Measurements from ENCODE around the gene DNAJB6. TPM values are rescaled to one million over a fixed set of nuclear protein-coding genes. Genes with fewer than 3 reads are reported as not detected.

The DNAJB6 gene
- total RNA-seq, 1 experiment from 2014 or later = 288 TPM

DNA sequence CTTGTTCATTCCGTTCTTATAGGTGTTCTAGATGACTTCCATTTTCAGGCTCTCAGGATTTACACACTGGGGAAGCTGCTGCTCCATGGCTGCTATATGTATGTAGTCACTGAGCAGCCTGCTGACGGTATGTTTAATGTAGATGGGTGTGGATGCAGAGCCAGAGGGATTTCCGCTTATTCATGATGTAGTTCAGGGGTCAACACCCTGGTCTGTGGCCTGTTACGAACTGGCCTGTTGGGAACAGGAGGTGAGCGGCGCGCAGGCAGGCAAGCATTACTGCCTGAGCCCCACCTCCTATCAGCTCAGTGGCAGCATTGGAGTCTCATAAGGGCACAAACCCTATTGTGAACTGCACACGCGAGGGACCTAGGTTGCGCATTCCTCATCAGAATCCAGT lies 33.9 kb downstream of the DNAJB6 start:
- peak overlapping the region; percentile 71 for H3K27ac Mint-ChIP-seq
- TF ChIP-seq ZMAT4 (CRISPR knock-in tag; IDR thresholded peaks at IDR 0.05) (no peak), GTF2I (CRISPR knock-in tag; conservative IDR thresholded peaks at IDR 0.05) (no peak), SMAD3 (CRISPR knock-in tag; IDR thresholded peaks at IDR 0.05; ENCODE audit: borderline replicate concordance) (no peak)
- ChIA-PET CTCF (no interaction called here), POLR2A (no interaction called here)
- H3K9me3 Mint-ChIP-seq = no peaks in the 10 kb centered on the region
- no peak for DNase-seq (ENCODE audit: low spot score)
- H3K36me3 Mint-ChIP-seq = peaks cover 79% of the 10 kb centered on the region
- H3K27me3 Mint-ChIP-seq (ENCODE audit: low read depth) = no peaks in the 10 kb centered on the region
- peaks cover 30% of the 10 kb centered on the region for H3K4me1 Mint-ChIP-seq
- no peak overlapping the region for H3K4me3 Mint-ChIP-seq
- ATAC-seq = no peak

DNA sequence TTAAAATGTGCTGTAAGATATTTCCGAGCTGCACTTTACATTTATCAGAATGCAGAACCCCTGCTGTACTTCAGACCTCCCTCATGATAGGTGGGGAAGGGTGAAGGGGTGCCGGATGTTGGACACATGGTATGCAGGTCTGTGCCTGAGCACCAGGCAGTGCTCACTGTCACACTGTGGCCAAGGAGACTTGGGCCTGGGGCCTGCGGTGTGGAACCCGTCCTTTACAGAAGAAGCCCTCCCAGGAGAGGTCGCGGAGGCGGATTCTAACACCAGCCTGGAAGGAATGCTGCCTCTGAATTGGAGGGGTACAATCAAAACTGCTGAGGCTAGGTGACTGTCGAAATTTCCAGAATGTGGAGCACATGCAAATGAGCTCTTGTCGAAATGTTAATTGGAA lies 34.5 kb downstream of the DNAJB6 start:
- peaks cover 79% of the 10 kb centered on the region for H3K36me3 Mint-ChIP-seq
- TF ChIP-seq ZNF281 (CRISPR knock-in tag; IDR thresholded peaks at IDR 0.05) (no peak), SMAD4 (CRISPR knock-in tag; IDR thresholded peaks at IDR 0.05) (no peak), ETV6 (CRISPR knock-in tag; IDR thresholded peaks at IDR 0.05) (no peak), MAX (CRISPR knock-in tag; IDR thresholded peaks at IDR 0.05) (no peak), HMGA2 (CRISPR knock-in tag; IDR thresholded peaks at IDR 0.05) (no peak), NFYB (CRISPR knock-in tag; conservative IDR thresholded peaks at IDR 0.05; ENCODE audit: low read depth) (no peak), TCF7 (CRISPR knock-in tag; IDR thresholded peaks at IDR 0.05; ENCODE audit: low read depth) (no peak), NFATC4 (CRISPR knock-in tag; IDR thresholded peaks at IDR 0.05) (no peak)
- TF ChIP-seq, protein P1, sequence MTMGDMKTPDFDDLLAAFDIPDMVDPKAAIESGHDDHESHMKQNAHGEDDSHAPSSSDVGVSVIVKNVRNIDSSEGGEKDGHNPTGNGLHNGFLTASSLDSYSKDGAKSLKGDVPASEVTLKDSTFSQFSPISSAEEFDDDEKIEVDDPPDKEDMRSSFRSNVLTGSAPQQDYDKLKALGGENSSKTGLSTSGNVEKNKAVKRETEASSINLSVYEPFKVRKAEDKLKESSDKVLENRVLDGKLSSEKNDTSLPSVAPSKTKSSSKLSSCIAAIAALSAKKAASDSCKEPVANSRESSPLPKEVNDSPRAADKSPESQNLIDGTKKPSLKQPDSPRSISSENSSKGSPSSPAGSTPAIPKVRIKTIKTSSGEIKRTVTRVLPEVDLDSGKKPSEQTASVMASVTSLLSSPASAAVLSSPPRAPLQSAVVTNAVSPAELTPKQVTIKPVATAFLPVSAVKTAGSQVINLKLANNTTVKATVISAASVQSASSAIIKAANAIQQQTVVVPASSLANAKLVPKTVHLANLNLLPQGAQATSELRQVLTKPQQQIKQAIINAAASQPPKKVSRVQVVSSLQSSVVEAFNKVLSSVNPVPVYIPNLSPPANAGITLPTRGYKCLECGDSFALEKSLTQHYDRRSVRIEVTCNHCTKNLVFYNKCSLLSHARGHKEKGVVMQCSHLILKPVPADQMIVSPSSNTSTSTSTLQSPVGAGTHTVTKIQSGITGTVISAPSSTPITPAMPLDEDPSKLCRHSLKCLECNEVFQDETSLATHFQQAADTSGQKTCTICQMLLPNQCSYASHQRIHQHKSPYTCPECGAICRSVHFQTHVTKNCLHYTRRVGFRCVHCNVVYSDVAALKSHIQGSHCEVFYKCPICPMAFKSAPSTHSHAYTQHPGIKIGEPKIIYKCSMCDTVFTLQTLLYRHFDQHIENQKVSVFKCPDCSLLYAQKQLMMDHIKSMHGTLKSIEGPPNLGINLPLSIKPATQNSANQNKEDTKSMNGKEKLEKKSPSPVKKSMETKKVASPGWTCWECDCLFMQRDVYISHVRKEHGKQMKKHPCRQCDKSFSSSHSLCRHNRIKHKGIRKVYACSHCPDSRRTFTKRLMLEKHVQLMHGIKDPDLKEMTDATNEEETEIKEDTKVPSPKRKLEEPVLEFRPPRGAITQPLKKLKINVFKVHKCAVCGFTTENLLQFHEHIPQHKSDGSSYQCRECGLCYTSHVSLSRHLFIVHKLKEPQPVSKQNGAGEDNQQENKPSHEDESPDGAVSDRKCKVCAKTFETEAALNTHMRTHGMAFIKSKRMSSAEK (CRISPR knock-in tag; IDR thresholded peaks at IDR 0.05; ENCODE audit: borderline replicate concordance) = no peak
- TF ChIP-seq, protein P2, sequence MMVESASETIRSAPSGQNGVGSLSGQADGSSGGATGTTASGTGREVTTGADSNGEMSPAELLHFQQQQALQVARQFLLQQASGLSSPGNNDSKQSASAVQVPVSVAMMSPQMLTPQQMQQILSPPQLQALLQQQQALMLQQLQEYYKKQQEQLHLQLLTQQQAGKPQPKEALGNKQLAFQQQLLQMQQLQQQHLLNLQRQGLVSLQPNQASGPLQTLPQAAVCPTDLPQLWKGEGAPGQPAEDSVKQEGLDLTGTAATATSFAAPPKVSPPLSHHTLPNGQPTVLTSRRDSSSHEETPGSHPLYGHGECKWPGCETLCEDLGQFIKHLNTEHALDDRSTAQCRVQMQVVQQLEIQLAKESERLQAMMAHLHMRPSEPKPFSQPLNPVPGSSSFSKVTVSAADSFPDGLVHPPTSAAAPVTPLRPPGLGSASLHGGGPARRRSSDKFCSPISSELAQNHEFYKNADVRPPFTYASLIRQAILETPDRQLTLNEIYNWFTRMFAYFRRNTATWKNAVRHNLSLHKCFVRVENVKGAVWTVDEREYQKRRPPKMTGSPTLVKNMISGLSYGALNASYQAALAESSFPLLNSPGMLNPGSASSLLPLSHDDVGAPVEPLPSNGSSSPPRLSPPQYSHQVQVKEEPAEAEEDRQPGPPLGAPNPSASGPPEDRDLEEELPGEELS (CRISPR knock-in tag; IDR thresholded peaks at IDR 0.05) = no peak
- ChIA-PET CTCF (no interaction called here), POLR2A (no interaction called here)
- H3K4me3 Mint-ChIP-seq = no peak overlapping the region
- DNase-seq (ENCODE audit: low spot score) (no peak), ATAC-seq (no peak)
- H3K4me1 Mint-ChIP-seq = peaks cover 36% of the 10 kb centered on the region
- peak overlapping the region; percentile 9; the same call in 1 of the 2 replicates for H3K27ac Mint-ChIP-seq
- H3K27me3 Mint-ChIP-seq (ENCODE audit: low read depth) = no peaks in the 10 kb centered on the region
- no peaks in the 10 kb centered on the region for H3K9me3 Mint-ChIP-seq

All from WTC11 (cell line).